SHP77 treated with DMSO at 0.1 percent for 48 hours (cell line): ENCODE results near the gene PDS5B.
"Not testable (repeated sequence)": the region's sequence is repeated elsewhere in the genome, so short reads cannot be mapped to it uniquely, and the experiment has no call there.

Experiments
- DNase-seq: peaks from one replicate; lab custom pipeline; 2025; lab: John Stamatoyannopoulos, UW

PDS5B gene

GRCh38 chr13:32791545-32792172 is 205.4 kb downstream of the PDS5B start:
- DNase-seq = no peak

DNA sequence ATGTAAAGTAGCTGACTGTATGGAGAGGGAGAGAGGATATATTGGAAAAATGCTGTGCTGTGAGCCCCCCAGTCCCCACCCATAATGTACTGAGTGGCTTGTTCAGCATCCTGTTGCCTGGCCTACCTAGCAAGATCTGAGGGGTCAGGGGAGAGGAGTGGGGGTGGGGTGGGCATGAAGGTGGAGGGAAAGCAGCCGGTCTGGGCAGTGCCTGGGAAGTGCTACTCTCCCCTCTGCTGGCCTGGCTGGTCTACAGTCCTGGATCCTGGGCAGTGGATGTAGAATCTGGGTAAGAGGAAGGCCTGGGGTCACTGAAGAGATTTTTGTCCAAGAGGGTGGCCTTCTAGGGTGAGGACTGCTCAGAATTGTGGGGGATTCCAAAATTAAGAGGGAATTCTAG is 210.5 kb downstream of the PDS5B start:
- no peak for DNase-seq

DNA sequence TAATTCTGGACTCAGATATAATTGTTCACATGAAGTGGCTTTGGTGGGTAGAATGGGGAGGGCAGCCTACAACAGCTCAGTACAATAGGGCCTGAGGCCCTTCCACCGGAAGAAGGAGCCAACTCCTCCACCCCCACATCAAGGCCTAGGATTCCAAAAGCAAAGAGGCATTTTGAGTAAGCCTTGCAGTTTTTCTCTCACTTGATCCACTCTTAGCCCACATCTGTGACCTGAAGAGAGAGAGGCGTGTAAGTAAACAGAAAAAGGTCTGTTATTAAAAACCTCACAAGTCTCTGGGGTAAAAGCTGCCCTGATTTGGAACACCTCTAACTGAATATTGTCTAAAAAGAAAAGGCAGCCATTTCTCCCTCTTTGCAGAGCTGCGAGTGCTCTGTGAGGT is 215.9 kb downstream of the PDS5B start:
- no peak for DNase-seq

DNA sequence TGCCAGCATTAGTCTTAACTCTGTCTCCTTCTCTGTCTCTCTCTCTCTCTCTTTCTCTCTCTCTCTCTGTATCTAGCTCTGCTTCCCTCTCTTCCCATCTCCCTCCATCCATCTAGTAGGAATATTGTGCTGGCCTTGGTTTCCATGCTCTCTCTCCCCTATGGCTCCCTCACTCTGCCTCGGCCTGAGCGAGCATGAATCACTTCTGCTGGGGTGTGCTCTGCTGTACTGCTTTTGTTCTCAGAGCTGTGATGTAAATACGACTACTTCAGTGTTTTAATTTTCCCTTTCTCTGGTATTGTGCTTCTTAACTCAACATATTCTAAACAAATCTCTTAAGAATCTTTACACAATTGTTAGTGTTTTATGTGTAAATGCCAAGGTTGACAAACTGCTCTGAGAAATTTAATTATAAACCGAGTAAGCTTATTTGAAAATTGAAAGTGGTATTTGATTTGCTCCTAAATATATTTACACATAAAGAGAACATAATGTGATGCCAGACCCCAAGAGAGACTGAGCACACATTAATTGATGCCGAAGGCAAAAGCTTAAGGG is 218.5 kb downstream of the PDS5B start:
- peak; percentile 10 for DNase-seq

DNA sequence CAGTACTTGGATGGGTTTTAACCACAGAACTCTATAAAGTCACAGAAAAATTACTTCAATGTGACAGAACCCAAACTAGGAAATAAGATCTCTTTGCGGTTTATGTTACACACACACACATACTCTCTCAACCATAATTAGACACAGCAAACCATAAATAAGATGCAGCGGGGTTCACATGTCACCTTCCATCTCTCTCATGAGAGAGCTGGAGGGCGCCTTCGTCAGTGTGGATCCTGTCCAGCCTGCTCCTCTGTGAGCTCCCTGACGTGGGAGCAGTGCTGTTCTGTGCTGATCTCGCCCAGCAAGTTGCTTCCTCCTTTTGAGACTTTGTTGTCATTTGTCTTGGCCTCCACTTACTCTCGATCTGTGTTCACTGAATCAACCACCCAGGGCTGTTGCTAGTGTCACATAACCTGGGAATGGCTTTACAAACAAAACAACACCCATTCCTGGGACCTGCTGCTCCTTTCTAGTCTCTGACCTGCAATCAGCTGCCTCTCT is 225.1 kb downstream of the PDS5B start:
- DNase-seq = no peak

- DNase-seq = no peak
Observed at GRCh38 chr13:32821149-32821688, 235.0 kb downstream of the PDS5B start.

- DNase-seq = no peak
Observed at GRCh38 chr13:32822771-32823170, 236.5 kb downstream of the PDS5B start.

- no peak for DNase-seq
Observed at GRCh38 chr13:32823597-32823996, 237.3 kb downstream of the PDS5B start.

- no peak for DNase-seq
Observed at GRCh38 chr13:32824061-32824460, 237.8 kb downstream of the PDS5B start.

DNA sequence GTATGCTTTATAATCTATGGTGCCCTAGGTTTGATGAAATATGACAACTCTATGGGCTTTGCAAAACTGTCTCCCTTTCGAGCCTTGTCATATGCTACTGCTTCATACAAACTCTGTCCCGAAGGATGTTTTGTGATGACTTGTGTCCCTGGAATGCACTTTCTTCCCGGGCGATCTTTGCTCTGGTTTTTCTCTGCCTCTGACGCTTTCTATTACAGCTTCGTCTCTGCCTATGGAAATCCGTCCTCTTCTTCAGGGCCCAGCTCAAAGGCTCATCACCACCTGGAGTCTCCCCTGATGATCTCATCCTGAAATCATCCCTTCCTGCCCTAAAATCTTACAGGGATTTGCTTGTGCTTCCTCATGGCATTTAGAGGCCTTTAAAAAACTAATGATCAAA is 238.4 kb downstream of the PDS5B start:
- no peak for DNase-seq

- DNase-seq = no peak
Observed at GRCh38 chr13:32825481-32825880, 239.2 kb downstream of the PDS5B start.

DNA sequence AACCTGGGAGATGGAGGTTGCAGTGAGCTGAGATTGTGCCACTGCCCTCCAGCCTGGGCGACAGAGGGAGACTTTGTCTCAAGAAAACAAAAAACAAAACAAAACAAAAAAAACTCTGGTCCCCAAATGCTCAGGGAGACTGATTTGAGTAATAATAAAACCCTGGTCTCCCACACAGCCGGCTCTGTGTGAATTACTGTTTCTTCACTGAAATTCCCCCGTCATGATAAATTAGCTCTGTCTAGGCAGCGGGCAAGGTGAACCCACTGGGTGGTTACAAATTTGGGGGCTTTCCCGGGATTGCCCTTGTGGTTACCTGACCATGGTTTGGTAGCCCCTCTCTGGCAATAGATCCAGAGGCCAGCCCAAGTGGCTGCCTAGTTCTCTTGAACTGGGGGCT is 240.1 kb downstream of the PDS5B start:
- not testable (repeated sequence) for DNase-seq
